Stimulated activated CD4-positive, alpha-beta T cell treated with anti-CD3 and anti-CD28 coated beads, Interleukin-15, amount 100 ng/mL, for 48 hours (primary cell): ENCODE data around the gene LITAF.

ENCODE experiments used
- DNase-seq, 2 donors: peaks; one replicate each; pipeline ENCODE4 v3.0.0-alpha.2; 2020; ENCODE audit warnings: low read depth in 2 of 2

The LITAF gene

DNA sequence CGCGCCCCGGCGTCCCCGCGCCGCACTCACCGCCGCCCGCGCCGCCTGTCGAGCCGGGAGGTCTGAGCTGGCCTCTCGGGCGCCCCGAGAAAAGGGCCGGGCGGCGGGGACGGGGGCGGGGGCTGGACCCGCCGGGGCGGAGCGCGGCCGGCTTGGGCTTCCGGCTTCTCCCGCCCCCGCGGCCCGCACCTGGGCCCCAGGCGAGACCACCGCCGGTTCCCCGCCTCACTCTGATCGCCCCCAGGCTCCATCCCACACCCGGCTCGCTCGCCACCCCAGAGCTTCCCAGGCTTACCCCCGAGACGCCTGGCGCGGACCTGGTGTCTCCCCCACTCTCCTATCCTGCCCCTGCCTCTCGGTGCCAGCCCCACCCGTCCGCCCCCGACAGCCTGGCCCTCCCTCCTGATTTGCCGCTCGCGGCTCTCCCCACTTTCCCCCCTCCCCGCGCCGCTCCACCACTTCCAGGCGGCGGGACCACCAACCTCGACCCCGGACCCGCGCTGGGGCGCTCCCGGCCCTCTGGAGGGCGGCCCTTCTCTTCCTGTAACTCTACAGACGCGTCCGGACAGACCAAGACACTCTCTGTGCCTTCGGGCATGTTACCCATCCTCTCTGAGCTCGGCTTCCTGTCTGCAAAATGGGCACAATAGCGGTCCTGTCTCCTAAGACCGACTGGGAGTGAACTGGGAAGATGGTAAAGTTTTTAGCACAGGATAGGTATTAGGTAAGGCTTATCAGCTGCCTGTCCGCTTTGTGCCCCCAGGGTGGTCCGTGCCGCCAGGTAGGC lies at the start of gene LITAF:
TSS of gene LITAF (minus strand) at position 64 of the 787 bp plus-strand sequence. CDS start 30,189 bp downstream, outside the sequence.
- DNase-seq = peak in 1 of 2 donors; percentile 46

DNA sequence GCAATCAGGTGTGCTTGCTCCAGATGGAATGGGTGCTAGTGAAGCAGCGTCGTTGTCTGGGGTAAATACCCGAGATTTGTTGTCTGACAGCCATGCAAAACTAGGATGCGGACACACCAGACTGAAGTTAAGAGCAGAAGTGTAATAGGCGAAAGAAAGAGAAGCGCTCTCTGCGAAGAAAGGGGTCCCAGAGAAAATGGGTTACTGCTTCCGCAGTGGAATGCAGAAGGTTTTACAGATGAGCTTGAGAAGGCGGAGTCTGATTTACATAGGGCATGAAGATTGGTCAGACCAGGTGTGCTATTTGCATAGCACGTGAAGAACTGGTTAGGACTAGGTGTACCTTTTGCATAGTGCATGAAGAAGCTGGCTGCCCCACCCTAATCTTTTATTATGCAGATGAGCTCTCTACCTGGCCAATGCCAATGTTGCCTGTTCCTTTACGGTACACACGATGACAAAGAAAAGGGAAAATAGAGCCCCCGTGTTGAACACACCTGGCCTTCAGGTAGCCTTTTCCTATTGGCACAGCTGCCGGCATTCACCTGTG lies 49.5 kb upstream of the LITAF start:
- DNase-seq = no peak

DNA sequence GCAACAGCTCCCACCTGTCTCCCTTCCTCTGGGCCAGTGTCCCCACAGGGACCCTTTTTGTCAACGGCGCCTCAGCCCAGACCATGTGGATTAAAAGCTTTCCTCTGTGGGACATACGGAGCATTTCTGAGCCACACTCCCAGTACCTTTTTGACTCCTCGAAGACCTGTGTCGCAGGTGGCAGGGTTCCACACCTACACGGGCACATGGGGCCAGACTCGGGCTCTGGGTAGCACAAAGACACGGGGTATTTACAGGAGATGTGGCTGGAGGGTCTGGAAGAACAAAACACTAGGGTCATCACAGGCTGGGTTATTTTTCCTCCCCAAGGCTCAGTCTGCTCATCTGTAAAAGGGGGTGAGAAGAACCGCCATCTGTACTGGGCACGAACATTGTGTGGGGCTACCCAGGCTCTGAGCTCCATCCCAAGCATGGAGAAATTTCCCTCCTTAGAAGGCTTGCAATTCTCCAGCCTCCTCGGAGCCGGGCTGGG lies 49.0 kb upstream of the LITAF start:
- DNase-seq = no peak

DNA sequence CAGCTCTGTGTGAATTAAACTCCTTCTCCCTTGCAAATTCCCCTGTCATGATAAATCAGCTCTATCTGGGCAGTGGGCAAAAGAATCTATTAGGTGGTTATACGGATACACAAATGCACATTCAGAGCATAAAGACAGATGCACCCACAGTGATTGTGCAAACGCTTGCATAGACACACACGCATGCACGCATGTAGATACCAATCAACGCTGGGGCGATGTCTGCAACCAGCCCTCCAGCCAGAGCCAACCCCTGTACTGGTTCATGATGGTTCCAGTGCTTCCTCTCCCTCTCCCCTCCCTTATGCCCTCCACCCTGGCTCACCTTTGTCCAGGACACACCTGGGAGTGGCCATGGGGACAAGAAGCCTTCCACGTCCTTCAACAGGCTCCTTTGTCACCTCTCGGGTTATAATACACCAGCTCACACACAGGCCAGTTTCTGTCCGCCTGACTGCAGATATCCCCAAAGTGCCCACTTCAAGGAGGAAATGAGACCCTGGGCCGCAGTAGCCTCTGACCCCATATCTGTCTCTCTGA lies 48.5 kb upstream of the LITAF start:
- DNase-seq = no peak

DNA sequence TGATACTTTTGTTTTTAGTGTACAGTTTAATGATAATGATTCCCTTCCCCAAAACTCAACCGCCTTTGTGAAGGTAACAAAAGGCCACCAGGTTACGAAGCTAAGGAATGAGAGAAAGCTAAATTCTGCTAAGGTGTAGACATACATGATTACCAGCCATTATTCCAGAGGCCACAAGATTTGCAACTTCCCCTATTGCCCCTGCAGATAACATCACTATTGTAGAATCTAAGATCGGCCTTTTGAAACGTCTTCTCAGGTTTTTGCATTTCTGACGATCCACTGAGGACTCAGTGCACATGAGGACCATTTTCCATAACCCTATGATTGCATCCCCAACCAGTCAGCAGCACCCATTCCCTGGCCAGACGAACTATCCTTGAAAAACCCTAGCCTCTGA lies 47.6 kb upstream of the LITAF start:
- no peak for DNase-seq

DNA sequence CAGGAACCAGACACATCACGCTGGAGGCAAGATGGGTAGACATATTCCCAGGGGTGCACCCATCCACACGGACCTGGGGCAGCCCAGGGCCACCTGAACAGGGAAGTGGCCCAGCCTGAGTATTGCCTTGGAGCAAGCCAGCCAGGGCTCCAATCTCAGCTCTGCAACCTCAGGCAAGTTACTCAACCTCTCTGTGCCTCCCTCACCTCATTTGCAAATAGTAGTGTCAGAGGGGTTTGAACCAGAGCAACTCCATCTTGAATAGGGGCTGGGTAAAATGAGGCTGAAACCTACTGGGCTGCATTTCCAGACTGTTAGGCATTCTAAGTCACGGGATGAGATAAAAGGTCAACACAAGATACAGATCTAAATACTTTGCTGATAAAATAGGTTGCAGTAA lies 46.4 kb upstream of the LITAF start:
- no peak for DNase-seq

DNA sequence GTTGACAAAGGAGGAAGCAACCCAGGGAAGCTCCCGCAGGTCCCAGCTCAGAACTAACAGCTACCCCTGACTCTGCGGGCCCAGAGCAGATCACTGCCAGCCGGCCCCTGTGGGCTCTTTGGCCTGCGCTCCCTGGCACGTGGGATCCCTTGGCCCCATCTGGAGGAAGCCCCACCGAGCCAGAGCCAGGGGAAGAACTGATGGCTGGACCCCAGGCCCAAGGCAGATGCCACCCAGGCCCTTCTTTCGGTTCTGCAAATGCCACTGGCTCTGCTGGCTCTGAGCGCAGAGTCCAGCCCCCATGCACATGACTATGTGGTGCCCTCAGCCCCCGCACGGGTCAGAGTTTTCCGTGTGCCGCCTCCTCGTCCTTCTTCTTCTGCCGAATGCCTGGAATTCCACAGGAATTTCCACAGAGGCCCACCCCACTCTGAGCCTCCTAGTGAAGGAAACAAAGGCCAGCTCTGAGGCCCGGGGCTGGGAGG lies 45.8 kb upstream of the LITAF start:
- no peak for DNase-seq

DNA sequence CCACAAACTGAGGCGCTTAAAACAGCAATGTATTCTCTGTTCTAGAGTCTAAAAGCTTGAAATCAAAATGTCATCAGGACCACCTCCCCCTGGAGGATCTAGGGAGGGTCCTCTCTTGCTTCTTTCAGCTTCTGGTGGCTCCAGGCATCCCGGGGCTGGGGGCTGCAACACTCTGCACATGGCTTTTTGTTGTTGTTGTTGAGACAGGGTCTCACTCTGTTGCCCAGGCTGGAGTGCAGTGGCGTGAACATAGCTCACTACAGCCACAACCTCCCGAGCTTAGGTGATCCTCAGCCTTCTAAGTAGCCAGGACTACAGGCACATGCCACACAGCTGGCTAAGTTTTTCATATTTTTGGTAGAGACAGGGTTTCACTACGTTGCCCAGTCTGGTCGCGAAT lies 44.5 kb upstream of the LITAF start:
- DNase-seq = no peak

DNA sequence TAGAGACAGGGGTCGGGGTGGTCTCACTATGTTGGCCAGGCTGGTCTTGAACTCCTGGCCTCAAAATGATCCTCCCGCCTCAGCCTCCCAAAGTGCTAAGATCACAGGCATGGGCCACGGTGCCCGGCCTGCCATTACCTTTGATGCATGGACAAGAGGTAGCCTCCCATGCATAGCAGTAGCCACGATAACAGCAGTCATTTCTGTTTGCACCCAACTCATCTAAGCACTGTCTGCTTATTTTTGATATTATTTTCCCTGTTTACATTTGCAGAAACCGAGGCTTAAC lies 44.0 kb upstream of the LITAF start:
- DNase-seq = no peak

DNA sequence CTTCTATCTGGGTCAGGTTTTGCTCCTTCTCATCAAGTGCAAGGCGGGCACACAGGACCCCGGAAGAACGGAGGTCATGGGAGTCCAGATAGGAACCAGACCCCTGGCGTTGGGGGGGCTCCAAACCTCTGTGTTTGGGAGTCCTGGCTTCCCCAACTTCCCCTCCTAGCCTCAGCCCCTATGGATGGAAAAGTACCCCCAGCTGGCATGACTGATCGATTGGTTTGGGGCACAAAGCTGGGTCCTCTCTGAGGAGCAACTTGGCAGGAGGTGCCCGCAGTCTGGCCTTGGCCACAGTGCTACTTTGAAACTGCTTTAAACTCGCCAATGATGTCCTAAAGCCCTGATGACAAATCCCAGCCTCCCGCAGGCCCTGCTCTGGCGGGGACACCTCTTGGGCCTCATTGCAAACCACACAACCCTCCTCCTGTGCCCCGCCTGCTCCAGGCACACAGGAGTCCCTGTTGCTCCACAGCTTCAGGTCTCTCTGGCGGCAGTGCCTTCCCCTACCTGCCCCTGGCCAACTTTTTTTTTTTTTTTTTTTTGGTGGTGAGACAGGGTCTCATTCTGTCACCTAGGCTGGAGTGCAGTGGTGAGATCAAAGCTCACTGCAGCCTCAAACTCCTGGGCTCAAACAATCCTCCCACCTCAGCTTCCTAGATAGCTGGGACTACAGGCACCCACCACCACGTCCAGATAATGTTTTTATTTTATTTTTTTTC lies 43.5 kb upstream of the LITAF start:
- DNase-seq = no peak

DNA sequence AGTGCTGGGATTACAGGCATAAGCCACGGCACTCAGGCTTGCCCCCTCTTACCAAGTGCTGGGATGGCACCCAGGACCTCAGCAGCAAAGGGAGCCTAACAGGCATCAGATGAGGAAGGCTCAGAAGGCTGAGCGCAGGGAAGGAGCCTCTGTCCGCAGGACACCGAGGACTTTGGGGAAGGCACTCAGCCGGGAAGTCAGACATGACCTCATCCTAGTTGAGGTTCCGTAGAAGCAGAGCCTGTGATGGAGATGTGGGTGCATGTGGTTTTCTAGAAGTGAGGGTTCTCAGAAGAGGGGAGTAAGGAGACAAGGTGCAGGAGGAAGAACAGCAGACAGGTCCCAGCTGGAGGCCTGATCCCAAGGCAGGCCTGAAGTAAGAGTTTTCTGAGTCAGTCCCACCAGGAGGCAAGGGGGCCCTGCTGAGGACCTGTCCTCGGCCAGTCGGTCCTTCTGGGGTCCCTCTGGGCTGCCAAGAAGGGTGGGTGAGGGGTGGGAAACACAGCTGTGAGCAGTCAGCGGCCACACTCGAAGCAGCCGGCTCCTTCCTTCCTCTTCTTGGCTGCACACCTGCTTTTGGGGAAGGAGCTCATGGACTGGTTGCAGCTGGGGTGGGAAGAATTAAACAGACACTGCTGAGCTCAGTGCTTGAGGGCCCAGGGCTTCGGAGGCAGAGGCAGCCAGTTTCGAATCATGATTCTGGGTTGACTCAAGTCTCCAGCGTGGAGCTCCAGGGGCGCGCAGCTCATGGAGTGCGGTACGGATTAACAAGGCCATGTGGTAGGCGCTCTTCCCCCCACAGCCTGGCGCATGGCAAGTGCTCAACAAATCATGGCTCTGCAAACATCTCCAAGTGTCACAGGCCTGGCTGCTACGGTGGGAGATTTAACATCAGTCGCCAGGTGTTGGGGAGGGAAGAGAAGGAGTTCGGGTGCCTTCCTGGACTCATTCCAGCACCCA lies 42.6 kb upstream of the LITAF start:
- no peak for DNase-seq

DNA sequence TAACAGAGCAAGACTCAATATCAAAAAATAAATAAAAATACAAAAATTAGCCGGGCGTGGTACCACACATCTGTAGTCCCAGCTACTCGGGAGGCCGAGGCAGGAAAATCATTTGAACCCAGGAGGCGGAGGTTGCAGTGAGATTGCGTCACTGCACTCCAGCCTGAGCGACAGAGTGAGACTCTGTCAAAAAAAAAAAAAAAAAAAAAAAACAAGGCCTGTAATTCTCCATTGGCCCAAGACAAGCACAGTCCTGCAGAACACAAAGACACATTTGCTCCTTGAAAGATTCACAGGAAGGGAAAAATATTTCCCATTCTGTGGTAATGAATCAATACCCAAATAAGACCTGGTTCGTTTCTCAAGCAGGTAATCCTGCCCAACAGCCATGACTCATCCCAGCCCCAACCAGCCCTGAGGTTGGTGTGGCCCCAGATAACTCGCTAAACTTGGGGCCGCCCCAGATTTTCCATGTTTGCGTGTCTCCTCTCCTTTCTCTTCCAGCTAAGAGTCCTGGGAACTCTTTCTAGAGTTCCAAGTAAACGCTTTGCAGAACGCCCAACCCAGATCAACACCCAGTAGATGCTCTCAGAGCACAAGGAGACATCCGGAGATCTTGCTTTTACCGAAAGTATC lies 41.2 kb upstream of the LITAF start:
- no peak for DNase-seq

DNA sequence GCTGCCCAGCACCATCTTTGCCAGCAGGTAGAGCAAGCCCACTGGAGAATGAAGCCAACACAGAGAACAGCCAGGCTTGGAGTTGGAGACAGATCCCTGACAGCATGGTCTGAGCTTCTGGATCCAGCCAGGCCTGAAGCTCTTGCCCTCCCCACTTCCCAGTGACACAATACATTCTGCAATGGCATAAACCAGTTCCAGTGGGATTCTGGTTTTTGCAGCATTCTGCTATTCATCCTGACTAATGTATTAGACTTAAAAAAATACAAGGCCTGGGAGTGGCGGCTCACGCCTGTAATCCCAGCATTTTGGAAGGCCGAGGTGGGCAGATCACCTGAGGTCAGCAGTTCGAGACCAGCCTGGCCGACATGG lies 40.6 kb upstream of the LITAF start:
- DNase-seq = no peak

DNA sequence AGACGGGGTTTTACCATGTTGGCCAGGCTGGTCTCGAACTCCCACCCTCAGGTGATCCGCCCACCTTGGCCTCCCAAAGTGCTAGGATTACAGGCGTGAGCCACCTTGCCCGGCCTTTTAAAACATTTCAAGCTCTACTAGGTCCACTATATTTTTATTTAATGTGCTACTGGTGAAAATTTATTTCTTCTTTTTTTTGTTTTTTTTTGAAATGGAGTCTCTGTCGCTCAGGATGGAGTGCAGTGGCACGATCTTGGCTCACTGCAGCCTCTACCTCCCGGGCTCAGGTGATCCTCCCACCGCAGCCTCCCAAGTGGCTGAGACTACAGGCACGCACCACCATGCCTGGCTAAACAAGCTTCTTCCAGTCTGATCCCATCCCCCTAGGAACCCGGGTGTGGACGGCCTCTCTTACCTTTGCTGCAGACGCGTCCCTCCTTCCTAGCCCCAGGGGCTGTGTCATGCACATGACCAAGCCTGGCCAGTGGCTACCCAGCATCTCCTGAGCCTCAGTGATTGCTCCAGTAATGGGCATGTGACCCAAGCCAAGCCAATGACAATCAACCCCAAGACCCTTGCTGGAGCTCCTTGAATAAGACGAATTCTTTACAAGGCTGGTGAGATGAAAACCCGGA lies 40.1 kb upstream of the LITAF start:
- no peak for DNase-seq

DNA sequence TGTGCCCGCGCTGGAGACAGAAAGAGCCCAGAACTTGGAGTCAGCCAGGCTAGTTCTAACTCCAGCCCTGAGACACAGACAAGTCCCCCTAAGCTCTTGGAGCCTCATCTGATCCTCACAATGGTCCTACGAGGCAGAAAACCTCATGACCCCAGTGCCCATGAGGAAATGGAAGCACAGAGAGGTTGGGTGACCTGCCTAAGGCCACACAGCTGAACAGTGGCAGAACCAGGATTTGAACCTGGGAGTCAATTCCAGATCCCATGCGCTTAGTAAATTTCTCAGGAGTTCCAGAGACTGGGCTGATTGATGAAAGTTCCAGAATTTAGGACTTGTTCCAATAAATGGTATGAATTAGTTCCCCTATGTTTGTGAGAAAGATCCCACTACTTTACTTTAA lies 39.0 kb upstream of the LITAF start:
- DNase-seq = no peak

DNA sequence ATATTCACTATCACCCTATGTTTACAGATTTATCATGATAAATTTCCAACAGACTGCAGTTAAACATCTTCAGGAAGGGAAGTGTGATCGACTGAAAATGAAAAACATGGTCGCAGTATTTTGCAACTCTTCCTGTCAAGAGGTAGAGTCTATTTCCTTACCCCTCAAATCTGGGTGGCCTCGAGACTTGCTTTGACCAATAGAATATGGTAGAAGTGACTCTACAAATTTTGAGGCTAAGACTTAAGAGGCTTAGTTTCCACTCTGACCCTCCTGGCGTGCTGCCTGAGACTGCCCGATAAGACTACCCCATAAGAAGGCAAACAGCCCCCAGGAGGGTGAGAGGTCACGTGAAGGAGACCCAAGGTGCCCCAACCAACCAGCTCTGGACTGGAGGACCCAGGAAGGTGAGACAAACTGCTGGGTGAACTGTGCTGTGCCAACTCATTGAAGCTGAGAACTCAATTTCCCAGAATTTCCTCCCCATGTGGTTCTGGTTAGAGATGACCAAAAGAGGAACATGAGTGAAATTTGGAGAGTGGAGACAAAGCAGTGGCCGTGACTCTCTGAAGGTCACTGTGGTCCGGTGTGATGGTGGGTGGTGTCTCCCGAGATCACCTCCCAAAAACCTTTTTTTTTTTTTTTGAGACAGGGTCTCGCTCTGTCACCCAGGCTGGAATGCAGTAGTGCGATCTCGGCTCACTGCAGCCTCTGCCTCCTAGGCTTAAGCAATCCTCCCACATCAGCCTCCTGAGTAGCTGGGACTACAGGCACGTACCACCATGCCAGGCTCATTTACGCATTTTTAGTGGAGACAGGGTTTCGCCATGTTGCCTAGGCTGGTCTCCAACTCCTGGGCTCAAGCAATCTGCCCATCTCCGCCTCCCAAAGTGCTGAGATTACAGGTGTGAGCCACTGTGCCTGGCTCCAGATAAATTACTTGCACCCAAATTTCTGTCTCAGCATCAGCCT lies 38.2 kb upstream of the LITAF start:
- DNase-seq = no peak

DNA sequence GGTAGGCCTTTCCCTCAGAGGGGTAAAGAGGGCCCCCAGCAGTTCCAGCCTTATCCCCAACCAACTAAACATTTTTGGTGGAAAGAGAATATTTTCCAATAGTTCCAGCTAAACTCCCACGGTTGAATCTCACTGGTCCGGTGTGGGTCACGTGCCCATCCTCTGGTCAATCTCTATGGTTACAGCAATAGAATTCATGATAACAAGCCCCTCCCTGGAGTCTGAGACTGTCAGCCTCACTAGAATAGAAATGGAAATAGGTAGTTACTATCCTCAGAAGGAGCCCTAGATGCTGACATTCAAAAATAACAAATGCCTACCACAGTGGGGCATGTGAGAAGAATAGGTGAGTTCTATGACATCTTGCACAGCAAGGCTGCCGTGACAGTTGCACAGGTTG lies 37.5 kb upstream of the LITAF start:
- no peak for DNase-seq

DNA sequence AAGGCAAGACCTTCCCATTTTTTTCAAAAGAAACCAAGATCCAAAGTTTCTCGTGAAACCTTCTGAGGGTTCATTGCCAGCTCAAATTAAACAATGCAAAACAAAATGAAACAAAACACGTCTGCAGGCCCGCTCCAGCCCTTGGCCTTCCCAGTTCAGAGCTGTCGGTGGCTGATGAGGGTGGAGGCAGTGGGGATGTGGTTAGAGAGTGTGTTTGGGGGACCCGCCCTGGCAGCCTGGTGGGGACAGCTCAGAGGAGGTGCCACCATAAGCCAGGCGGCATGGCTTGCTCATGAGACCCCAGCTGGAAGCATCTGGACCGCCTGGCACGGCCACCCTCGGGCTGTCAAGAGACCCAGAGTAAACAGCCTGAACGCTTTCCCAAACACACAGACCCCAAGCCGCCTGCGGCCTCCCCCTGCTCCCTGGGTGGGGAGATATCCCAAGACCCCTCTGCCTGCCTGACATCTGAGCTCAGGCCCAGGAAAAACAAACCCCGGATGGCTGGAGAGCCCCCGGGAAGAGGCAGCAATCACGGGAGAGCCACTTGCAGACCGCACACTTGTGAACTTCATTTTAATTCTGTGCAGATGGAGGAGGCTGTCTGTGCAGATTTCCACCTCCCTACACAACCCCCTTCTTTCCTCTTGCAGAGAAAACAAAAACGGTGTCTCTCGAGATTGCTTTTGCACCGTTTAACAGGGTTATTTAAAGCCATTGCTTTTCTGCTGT lies 35.4 kb upstream of the LITAF start:
- no peak for DNase-seq

DNA sequence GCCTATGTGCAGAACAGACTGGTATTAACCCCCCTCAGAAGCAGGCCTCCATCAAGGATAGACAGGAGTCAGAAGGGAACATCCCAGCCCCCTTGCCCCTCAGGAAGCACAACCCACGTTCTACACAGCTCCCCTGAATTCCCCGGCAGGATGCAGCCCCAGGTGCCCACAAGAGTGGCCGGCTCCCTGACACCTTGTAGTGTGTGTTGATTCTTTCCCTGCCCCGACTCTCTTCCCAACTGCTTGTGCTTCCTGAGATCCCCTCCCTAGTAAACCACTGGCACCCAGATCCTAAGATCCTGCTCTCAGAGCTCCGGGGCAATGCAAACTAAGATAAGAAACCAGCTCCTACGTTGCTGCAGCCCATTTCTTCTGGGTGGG lies 34.8 kb upstream of the LITAF start:
- no peak for DNase-seq
